ENCODE data around the gene GAA. TPM values are rescaled to one million over a fixed set of nuclear protein-coding genes. Genes with fewer than 3 reads are reported as not detected.

Gene GAA
- polyA plus RNA-seq, 1 experiment, result 5.7 TPM

- H3K27me3 ChIP-seq (ENCODE audit: control insufficient read depth, insufficient read depth, low read length), result no peaks in the 10 kb centered on the region
- DNase-seq (ENCODE audit: low read depth), result no peak
- no peak overlapping the region for H3K4me3 ChIP-seq (ENCODE audit: low read depth, low read length)
- no peak for TF ChIP-seq CTCF (IDR thresholded peaks at IDR 0.05; ENCODE audit: insufficient read depth, low read depth, low read length)
- no peaks in the 10 kb centered on the region for H3K36me3 ChIP-seq (ENCODE audit: control insufficient read depth, insufficient read depth, low read length)
- POLR2A ChIA-PET, result no interaction called here
- CTCF ChIA-PET, result interaction anchor here (0.9 to 1.7 kb wide), 3 partner anchors 24 to 43 kb away, joined by 3 to 6 read pairs (median 3); partner anchors contain the start of gene GAA
Measured at GRCh38 chr17:80058311-80058955, 42.9 kb upstream of the GAA start.

- no peak for TF ChIP-seq CTCF (IDR thresholded peaks at IDR 0.05; ENCODE audit: insufficient read depth, low read depth, low read length)
- ChIA-PET POLR2A (no interaction called here), CTCF (no interaction called here)
- no peak for DNase-seq (ENCODE audit: low read depth)
- H3K36me3 ChIP-seq (ENCODE audit: control insufficient read depth, insufficient read depth, low read length), result no peaks in the 10 kb centered on the region
- no peaks in the 10 kb centered on the region for H3K27me3 ChIP-seq (ENCODE audit: control insufficient read depth, insufficient read depth, low read length)
- H3K4me3 ChIP-seq (ENCODE audit: low read depth, low read length), result no peak overlapping the region
Measured at GRCh38 chr17:80060644-80061043, 40.7 kb upstream of the GAA start.

- H3K4me3 ChIP-seq (ENCODE audit: low read depth, low read length), result no peak overlapping the region
- no peak for TF ChIP-seq CTCF (IDR thresholded peaks at IDR 0.05; ENCODE audit: insufficient read depth, low read depth, low read length)
- no peaks in the 10 kb centered on the region for H3K36me3 ChIP-seq (ENCODE audit: control insufficient read depth, insufficient read depth, low read length)
- DNase-seq (ENCODE audit: low read depth), result no peak
- ChIA-PET POLR2A (no interaction called here), CTCF (interaction anchor here (1.8 kb wide), 1 partner anchor 40 kb away, joined by 6 read pairs; the partner anchor contains the start of gene GAA)
- H3K27me3 ChIP-seq (ENCODE audit: control insufficient read depth, insufficient read depth, low read length), result no peaks in the 10 kb centered on the region
Measured at GRCh38 chr17:80061421-80061820, 40.0 kb upstream of the GAA start.

- CTCF ChIA-PET, result no interaction called here
- TF ChIP-seq CTCF (IDR thresholded peaks at IDR 0.05; ENCODE audit: insufficient read depth, low read depth, low read length), result no peak
- POLR2A ChIA-PET, result no interaction called here
- no peak overlapping the region for H3K4me3 ChIP-seq (ENCODE audit: low read depth, low read length)
- no peaks in the 10 kb centered on the region for H3K36me3 ChIP-seq (ENCODE audit: control insufficient read depth, insufficient read depth, low read length)
- H3K27me3 ChIP-seq (ENCODE audit: control insufficient read depth, insufficient read depth, low read length), result no peaks in the 10 kb centered on the region
- DNase-seq (ENCODE audit: low read depth), result no peak
Measured at GRCh38 chr17:80063830-80064585, 37.4 kb upstream of the GAA start.

GRCh38 chr17:80064696-80065095, 36.7 kb upstream of the GAA start:
- ChIA-PET POLR2A (no interaction called here), CTCF (no interaction called here)
- no peak for TF ChIP-seq CTCF (IDR thresholded peaks at IDR 0.05; ENCODE audit: insufficient read depth, low read depth, low read length)
- Histone ChIP-seq H3K36me3 (ENCODE audit: control insufficient read depth, insufficient read depth, low read length) (no peaks in the 10 kb centered on the region), H3K4me3 (ENCODE audit: low read depth, low read length) (no peak overlapping the region), H3K27me3 (ENCODE audit: control insufficient read depth, insufficient read depth, low read length) (no peaks in the 10 kb centered on the region)
- DNase-seq (ENCODE audit: low read depth), result no peak
